ENCODE results near the gene PRRX2. TPM values are rescaled to one million over a fixed set of nuclear protein-coding genes. Genes with fewer than 3 reads are reported as not detected.

The PRRX2 gene
- total and polyA plus RNA-seq, 2 of the 13 experiments (the other 11 are each of a cell fraction or from before 2014, with no cell fraction given), result 0.05 TPM; not detected in 1

DNA sequence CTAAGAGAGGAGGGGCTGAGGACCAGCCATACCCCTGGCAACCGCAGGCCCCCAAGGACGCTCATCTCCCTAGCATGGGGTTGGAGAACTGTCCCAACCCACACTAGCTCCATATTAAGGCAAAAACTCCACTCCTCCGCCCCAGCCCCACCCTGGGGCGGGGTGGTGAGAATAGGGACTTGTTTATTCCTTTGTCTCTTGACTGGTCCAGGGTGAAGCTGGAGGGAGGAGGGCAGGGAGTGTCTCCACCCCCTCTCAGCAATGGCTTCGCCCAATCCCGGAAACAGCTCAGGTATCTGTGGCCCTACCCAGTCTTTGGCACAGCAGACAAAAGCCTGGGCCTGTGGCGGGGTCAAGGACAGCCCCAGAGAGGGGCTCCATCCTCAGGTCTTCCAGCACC, 16.9 kb downstream of the PRRX2 start (continued):
- TF ChIP-seq, protein P1, sequence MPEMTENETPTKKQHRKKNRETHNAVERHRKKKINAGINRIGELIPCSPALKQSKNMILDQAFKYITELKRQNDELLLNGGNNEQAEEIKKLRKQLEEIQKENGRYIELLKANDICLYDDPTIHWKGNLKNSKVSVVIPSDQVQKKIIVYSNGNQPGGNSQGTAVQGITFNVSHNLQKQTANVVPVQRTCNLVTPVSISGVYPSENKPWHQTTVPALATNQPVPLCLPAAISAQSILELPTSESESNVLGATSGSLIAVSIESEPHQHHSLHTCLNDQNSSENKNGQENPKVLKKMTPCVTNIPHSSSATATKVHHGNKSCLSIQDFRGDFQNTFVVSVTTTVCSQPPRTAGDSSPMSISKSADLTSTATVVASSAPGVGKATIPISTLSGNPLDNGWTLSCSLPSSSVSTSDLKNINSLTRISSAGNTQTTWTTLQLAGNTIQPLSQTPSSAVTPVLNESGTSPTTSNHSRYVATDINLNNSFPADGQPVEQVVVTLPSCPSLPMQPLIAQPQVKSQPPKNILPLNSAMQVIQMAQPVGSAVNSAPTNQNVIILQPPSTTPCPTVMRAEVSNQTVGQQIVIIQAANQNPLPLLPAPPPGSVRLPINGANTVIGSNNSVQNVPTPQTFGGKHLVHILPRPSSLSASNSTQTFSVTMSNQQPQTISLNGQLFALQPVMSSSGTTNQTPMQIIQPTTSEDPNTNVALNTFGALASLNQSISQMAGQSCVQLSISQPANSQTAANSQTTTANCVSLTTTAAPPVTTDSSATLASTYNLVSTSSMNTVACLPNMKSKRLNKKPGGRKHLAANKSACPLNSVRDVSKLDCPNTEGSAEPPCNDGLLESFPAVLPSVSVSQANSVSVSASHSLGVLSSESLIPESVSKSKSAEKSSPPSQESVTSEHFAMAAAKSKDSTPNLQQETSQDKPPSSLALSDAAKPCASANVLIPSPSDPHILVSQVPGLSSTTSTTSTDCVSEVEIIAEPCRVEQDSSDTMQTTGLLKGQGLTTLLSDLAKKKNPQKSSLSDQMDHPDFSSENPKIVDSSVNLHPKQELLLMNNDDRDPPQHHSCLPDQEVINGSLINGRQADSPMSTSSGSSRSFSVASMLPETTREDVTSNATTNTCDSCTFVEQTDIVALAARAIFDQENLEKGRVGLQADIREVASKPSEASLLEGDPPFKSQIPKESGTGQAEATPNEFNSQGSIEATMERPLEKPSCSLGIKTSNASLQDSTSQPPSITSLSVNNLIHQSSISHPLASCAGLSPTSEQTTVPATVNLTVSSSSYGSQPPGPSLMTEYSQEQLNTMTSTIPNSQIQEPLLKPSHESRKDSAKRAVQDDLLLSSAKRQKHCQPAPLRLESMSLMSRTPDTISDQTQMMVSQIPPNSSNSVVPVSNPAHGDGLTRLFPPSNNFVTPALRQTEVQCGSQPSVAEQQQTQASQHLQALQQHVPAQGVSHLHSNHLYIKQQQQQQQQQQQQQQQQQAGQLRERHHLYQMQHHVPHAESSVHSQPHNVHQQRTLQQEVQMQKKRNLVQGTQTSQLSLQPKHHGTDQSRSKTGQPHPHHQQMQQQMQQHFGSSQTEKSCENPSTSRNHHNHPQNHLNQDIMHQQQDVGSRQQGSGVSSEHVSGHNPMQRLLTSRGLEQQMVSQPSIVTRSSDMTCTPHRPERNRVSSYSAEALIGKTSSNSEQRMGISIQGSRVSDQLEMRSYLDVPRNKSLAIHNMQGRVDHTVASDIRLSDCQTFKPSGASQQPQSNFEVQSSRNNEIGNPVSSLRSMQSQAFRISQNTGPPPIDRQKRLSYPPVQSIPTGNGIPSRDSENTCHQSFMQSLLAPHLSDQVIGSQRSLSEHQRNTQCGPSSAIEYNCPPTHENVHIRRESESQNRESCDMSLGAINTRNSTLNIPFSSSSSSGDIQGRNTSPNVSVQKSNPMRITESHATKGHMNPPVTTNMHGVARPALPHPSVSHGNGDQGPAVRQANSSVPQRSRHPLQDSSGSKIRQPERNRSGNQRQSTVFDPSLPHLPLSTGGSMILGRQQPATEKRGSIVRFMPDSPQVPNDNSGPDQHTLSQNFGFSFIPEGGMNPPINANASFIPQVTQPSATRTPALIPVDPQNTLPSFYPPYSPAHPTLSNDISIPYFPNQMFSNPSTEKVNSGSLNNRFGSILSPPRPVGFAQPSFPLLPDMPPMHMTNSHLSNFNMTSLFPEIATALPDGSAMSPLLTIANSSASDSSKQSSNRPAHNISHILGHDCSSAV (CRISPR knock-in tag; IDR thresholded peaks at IDR 0.05; ENCODE audit: borderline replicate concordance), result no peak
- no peak for TF ChIP-seq GABPA (IDR thresholded peaks at IDR 0.05; ENCODE audit: low read depth, low read length)
- no peak for TF ChIP-seq GABPA (CRISPR knock-in tag; IDR thresholded peaks at IDR 0.05; ENCODE audit: low read depth)
- no peak for TF ChIP-seq ADNP (CRISPR knock-in tag; IDR thresholded peaks at IDR 0.05)
- TF ChIP-seq MTF1 (CRISPR knock-in tag; IDR thresholded peaks at IDR 0.05), result no peak
- no peak for TF ChIP-seq RCOR2 (CRISPR knock-in tag; IDR thresholded peaks at IDR 0.05)
- no peak for TF ChIP-seq TCF7 (IDR thresholded peaks at IDR 0.05; ENCODE audit: low read depth)
- TF ChIP-seq HES4 (CRISPR knock-in tag; IDR thresholded peaks at IDR 0.05; ENCODE audit: borderline replicate concordance), result no peak
- TF ChIP-seq PITX1 (CRISPR knock-in tag; IDR thresholded peaks at IDR 0.05), result no peak
- TF ChIP-seq, protein P2, sequence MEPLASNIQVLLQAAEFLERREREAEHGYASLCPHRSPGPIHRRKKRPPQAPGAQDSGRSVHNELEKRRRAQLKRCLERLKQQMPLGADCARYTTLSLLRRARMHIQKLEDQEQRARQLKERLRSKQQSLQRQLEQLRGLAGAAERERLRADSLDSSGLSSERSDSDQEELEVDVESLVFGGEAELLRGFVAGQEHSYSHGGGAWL (CRISPR knock-in tag; IDR thresholded peaks at IDR 0.05), result no peak
- TF ChIP-seq NFYC (CRISPR knock-in tag; IDR thresholded peaks at IDR 0.05), result no peak

Data from HepG2 (cell line).